ENCODE measurements around the gene CERCAM. TPM values are rescaled to one million over a fixed set of nuclear protein-coding genes. Genes with fewer than 3 reads are reported as not detected.

The CERCAM gene
- polyA plus RNA-seq, 5 donors: 35.6 to 64.0 (median 50.3) TPM

GRCh38 chr9:128455849-128456612 lies 35.4 kb downstream of the CERCAM start, which contains the start of gene ODF2:
Gene ODF2 (plus strand): TSS chr9:128456006. CDS start chr9:128456092, 86 bp downstream.
- DNase-seq: peak; percentile 96 to 98

- DNase-seq: peak; percentile 50 to 56
Measured at GRCh38 chr9:128456613-128457061, 36.0 kb downstream of the CERCAM start.

- no peak for DNase-seq
Measured at GRCh38 chr9:128457207-128457606, 36.5 kb downstream of the CERCAM start.

- no peak for DNase-seq
Measured at GRCh38 chr9:128459011-128459410, 38.4 kb downstream of the CERCAM start.

- no peak for DNase-seq
Measured at GRCh38 chr9:128469070-128469469, 48.4 kb downstream of the CERCAM start.

- DNase-seq: no peak
Measured at GRCh38 chr9:128470560-128470959, 49.9 kb downstream of the CERCAM start.

- DNase-seq: no peak
Measured at GRCh38 chr9:128473104-128473503, 52.4 kb downstream of the CERCAM start.

- no peak for DNase-seq
Measured at GRCh38 chr9:128475867-128476266, 55.2 kb downstream of the CERCAM start.

GRCh38 chr9:128479262-128479661 lies 58.6 kb downstream of the CERCAM start:
- no peak for DNase-seq

GRCh38 chr9:128481561-128481960 lies 60.9 kb downstream of the CERCAM start:
- no peak for DNase-seq

GRCh38 chr9:128482186-128482585 lies 61.5 kb downstream of the CERCAM start:
- DNase-seq: no peak

- no peak for DNase-seq
Measured at GRCh38 chr9:128484686-128485413, 64.2 kb downstream of the CERCAM start.

GRCh38 chr9:128485414-128485855 lies 64.8 kb downstream of the CERCAM start:
- DNase-seq: no peak

- DNase-seq: no peak
Measured at GRCh38 chr9:128486201-128486600, 65.5 kb downstream of the CERCAM start.

Other genes starting within 250 kb of the CERCAM start
- 100 to 1,000 TPM; 120 to 157 (median 155) TPM for gene CIZ1, start 229.3 kb upstream of the CERCAM start, polyA plus RNA-seq (ENCODE audit: insufficient read depth in 1 of 5, insufficient read length in 5 of 5, low replicate concordance in 1 of 5)
- gene DNM1, start 217.5 kb upstream of the CERCAM start, polyA plus RNA-seq (ENCODE audit: insufficient read depth in 1 of 5, insufficient read length in 5 of 5, low replicate concordance in 1 of 5): 10 to 100 TPM; 42.3 to 88.2 (median 59.5) TPM
- gene GOLGA2, start 144.8 kb upstream of the CERCAM start, polyA plus RNA-seq (ENCODE audit: insufficient read depth in 1 of 5, insufficient read length in 5 of 5, low replicate concordance in 1 of 5): 100 to 1,000 TPM; 106 to 133 (median 126) TPM
- gene SWI5, start 144.6 kb upstream of the CERCAM start, polyA plus RNA-seq (ENCODE audit: insufficient read depth in 1 of 5, insufficient read length in 5 of 5, low replicate concordance in 1 of 5): 10 to 100 TPM; 29.0 to 37.1 (median 34.5) TPM
- gene TRUB2, start 98.4 kb upstream of the CERCAM start, polyA plus RNA-seq (ENCODE audit: insufficient read depth in 1 of 5, insufficient read length in 5 of 5, low replicate concordance in 1 of 5): 10 to 100 TPM; 29.3 to 34.5 (median 33.0) TPM
- gene COQ4, start 98.0 kb upstream of the CERCAM start, polyA plus RNA-seq (ENCODE audit: insufficient read depth in 1 of 5, insufficient read length in 5 of 5, low replicate concordance in 1 of 5): 10 to 100 TPM; 44.2 to 75.6 (median 66.0) TPM
- 10 to 100 TPM in 2 of 5 donors, 1 to 10 TPM in 3; 7.0 to 17.3 (median 9.5) TPM for gene SLC27A4, start 80.3 kb upstream of the CERCAM start, polyA plus RNA-seq (ENCODE audit: insufficient read depth in 1 of 5, insufficient read length in 5 of 5, low replicate concordance in 1 of 5)
- gene URM1, start 49.5 kb upstream of the CERCAM start, polyA plus RNA-seq (ENCODE audit: insufficient read depth in 1 of 5, insufficient read length in 5 of 5, low replicate concordance in 1 of 5): 10 to 100 TPM; 56.5 to 66.1 (median 58.7) TPM
- 10 to 100 TPM; 54.5 to 64.8 (median 58.6) TPM for gene ODF2, start 35.1 kb downstream of the CERCAM start, polyA plus RNA-seq (ENCODE audit: insufficient read depth in 1 of 5, insufficient read length in 5 of 5, low replicate concordance in 1 of 5)
- gene GLE1, start 83.9 kb downstream of the CERCAM start, polyA plus RNA-seq (ENCODE audit: insufficient read depth in 1 of 5, insufficient read length in 5 of 5, low replicate concordance in 1 of 5): 10 to 100 TPM; 26.3 to 30.6 (median 30.0) TPM
- 100 to 1,000 TPM; 239 to 343 (median 288) TPM for gene SPTAN1, start 131.7 kb downstream of the CERCAM start, polyA plus RNA-seq (ENCODE audit: insufficient read depth in 1 of 5, insufficient read length in 5 of 5, low replicate concordance in 1 of 5)
- gene DYNC2I2, start 236.0 kb downstream of the CERCAM start, polyA plus RNA-seq (ENCODE audit: insufficient read depth in 1 of 5, insufficient read length in 5 of 5, low replicate concordance in 1 of 5): 10 to 100 TPM; 38.7 to 66.0 (median 46.9) TPM